Astrocyte (in vitro differentiated cells and primary cell): ENCODE results near the gene JPT2.

Experiments
- EZH2 ChIP-seq: IDR thresholded peaks from 2 replicates; pipeline ENCODE4 v1.6.1; 2012; ENCODE audit warnings: mild to moderate bottlenecking, low read length, inconsistent platforms; ENCODE audit not compliant: insufficient read depth
- TF ChIP-seq, protein P1 (sequence below): IDR thresholded peaks from 2 replicates; pipeline ENCODE4 v1.5.1; 2011; ENCODE audit warnings: low read depth, mild to moderate bottlenecking, inconsistent platforms, low read length, moderate library complexity; ENCODE audit not compliant: insufficient read depth

DNA sequence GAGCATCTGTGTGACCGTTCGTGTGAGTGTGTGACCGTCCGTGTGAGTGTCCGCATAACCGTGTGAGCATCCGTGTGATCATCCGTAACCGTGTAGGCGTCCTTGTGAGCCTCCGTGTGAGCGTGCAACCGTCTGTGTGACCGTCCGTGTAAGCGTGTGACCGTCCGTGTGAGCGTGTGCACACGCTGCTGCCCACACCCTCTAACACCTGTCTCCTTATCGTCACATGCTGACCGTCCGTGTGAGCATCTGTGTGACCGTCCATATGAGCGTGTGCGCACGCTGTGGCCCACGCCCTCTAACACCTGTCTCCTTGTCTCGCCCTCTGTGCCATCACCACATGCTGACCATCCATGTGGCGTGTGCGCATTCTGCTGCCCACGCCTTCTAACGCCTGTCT lies 62.2 kb downstream of the JPT2 start:
- TF ChIP-seq, protein P1, sequence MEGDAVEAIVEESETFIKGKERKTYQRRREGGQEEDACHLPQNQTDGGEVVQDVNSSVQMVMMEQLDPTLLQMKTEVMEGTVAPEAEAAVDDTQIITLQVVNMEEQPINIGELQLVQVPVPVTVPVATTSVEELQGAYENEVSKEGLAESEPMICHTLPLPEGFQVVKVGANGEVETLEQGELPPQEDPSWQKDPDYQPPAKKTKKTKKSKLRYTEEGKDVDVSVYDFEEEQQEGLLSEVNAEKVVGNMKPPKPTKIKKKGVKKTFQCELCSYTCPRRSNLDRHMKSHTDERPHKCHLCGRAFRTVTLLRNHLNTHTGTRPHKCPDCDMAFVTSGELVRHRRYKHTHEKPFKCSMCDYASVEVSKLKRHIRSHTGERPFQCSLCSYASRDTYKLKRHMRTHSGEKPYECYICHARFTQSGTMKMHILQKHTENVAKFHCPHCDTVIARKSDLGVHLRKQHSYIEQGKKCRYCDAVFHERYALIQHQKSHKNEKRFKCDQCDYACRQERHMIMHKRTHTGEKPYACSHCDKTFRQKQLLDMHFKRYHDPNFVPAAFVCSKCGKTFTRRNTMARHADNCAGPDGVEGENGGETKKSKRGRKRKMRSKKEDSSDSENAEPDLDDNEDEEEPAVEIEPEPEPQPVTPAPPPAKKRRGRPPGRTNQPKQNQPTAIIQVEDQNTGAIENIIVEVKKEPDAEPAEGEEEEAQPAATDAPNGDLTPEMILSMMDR, result no peak
- TF ChIP-seq EZH2, result no peak
